GM08714 (cell line): ENCODE data around the gene SLC6A9.
A peak's percentile ranks its signal among the peaks of the same experiment; 100 is the strongest.

ENCODE experiments used
- H3K4me3 ChIP-seq: fragments of 200-500 bp; sonication (Bioruptor generic); 2 replicates; pipeline ENCODE4 v1.5.1; 2014; ENCODE audit warnings: mild to moderate bottlenecking, low read length, inconsistent platforms
- ZNF274 ChIP-seq: IDR thresholded peaks from 2 replicates; pipeline ENCODE4 v1.6.1; 2012; ENCODE audit warnings: mild to moderate bottlenecking, low read depth, low read length

The SLC6A9 gene

GRCh38 chr1:43982241-43982640, 49.0 kb downstream of the SLC6A9 start:
- H3K4me3 ChIP-seq: no peak overlapping the region
- TF ChIP-seq ZNF274: no peak

DNA sequence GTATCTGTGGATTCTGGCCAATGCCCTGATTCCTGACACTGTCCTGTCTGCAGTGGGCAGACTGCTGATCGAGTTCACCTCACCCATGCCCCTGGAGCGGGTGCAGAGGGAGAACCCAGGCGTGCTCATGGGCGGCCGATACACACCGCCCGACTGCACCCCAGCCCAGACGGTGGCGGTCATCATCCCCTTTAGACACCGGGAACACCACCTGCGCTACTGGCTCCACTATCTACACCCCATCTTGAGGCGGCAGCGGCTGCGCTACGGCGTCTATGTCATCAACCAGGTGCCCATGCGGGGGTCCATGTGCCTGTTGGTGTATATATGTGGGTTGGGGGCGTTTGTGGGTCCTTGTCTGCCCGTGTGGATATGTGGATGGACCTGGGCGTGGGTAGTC, 49.6 kb downstream of the SLC6A9 start:
- H3K4me3 ChIP-seq: no peak overlapping the region
- no peak for TF ChIP-seq ZNF274

DNA sequence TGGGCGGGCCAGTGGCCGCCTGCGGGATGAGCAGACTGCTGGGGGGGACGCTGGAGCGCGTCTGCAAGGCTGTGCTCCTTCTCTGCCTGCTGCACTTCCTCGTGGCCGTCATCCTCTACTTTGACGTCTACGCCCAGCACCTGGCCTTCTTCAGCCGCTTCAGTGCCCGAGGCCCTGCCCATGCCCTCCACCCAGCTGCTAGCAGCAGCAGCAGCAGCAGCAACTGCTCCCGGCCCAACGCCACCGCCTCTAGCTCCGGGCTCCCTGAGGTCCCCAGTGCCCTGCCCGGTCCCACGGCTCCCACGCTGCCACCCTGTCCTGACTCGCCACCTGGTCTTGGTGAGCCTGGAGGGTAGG, 50.1 kb downstream of the SLC6A9 start:
- no peak for TF ChIP-seq ZNF274
- H3K4me3 ChIP-seq: no peak overlapping the region; the same call in 1 of the 2 replicates

GRCh38 chr1:43980255-43981134, 50.8 kb downstream of the SLC6A9 start:
- H3K4me3 ChIP-seq: peak overlapping the region; percentile 62; the same call in 1 of the 2 replicates
- TF ChIP-seq ZNF274: no peak

DNA sequence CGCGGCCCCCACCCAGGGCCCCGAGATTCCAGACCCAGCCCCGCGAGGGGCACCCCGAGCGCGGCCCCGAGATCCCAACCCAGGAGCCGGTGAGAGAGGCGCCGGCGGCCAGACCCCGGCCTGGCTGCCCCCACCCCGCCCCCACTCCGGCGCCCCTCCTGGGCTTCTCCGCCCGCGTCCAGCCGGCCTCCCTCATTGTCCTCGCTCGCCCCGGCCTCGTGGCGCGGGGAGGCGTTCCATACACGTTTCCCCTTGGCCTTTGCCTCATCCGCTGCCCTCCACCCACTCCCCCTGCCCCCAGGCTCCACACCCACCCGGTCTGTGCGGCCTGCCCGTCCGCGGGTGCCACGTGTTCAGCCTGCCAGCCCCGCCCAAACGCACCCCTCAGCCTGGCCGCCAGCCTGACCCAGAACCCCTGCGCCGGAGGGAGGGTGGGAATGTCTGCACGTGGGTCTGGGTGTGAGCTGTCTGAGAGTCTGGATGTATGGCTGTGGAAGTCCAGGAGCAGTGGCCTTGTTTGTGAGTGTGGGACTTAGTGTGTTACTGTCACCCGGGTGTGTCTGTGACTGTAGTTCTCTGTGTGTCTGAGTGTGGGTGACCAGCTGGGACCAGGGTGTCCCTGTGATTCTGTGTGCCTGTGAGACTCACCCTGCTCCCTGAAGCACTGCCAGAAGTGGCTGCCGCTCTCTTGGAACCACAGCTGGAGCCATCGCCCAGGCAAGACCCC, 51.6 kb downstream of the SLC6A9 start:
- TF ChIP-seq ZNF274: no peak
- H3K4me3 ChIP-seq: peak overlapping the region; percentile 62

- peak overlapping the region; percentile 62 for H3K4me3 ChIP-seq
- no peak for TF ChIP-seq ZNF274
Observed at GRCh38 chr1:43979261-43979527, 52.1 kb downstream of the SLC6A9 start.

DNA sequence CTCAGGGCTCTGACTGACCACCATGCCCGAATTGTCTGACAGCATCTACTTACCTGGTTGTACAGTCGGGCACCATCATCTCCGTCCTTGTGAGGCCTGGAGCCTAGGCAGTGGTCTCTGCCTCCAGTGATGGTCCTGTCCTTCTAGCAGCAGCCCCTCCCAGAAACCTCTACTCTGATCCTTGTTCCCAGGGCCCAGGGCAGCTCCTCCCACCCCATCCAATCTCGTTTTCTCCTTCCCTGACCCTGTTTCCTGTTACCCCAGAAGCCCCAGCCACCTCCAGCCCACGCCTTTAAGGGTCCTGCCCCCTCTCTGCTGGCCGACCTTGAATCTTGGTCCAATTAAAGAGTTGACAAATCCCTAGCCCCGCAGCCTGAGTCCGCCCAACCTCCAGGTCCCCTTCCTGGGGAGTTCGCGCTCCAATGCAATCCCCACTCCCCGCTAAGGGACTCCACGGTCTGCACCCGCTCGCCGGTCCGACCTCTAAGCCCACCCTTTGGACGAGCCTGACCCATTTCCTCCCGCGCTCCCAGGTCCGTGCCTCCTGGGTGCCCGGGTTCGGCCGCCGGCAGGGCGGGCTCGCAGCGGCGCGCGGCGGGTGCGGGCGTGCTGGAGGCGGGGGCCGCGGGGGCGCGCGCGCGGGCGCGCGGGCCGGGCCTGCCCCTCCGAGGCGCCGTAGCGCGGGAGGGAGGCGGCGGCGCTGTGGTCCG, 52.6 kb downstream of the SLC6A9 start, which contains the start of gene B4GALT2:
Gene B4GALT2, plus strand, starts transcription at position 660 of the 710 bp plus-strand sequence. CDS start 1,951 bp downstream, outside the sequence.
- H3K4me3 ChIP-seq: peak within 1 kb of the TSS; percentile 74
- TF ChIP-seq ZNF274: no peak

DNA sequence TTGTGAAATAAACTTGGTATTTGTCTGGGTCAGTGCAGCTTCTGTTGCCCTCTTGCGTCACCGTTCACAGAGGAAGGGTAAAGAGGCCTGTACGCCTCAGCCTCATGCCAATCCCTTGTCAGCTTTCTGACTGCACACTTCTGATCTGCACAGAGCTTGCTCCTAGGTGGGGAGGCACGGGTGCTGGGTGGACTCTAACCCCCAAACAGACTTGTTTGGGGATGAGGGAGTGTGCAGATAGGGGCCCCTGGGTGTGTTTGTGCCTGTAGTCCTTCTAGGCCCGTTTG, 53.1 kb downstream of the SLC6A9 start:
- TF ChIP-seq ZNF274: no peak
- H3K4me3 ChIP-seq: no peak overlapping the region

DNA sequence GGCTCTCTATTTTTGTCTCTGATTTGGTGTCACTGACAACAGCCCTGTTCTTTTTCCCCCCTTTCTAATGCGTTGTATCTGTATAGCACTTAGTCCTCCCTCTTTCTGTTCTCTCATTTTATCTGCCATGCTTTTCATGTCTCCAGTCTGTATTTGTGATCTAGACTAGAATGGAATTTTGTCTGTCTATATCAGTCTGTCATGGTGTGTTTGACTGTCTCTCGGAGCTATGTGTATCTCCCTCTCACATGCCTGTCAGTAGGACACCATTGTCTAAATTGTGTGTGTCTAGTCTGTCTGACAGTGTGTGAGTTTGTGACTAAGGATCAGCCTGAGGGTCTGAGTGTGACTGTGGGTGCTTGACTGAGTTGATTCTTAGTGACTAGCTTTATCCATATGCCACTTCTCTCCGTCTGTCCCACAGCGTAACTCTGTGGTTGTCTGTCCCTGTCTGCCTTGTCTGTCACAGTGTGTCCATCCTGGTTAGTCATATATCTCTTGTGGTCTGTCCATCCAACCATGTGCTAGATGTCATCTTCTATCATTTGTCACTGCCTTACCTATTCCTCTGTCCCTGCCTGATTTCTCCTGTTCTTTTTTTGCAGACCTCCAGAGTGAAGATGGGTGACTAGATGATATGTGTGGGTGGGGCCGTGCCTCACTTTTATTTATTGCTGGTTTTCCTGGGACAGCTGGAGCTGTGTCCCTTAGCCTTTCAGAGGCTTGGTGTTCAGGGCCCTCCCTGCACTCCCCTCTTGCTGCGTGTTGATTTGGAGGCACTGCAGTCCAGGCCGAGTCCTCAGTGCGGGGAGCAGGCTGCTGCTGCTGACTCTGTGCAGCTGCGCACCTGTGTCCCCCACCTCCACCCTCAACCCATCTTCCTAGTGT, 53.6 kb downstream of the SLC6A9 start:
- no peak for TF ChIP-seq ZNF274
- no peak overlapping the region for H3K4me3 ChIP-seq

DNA sequence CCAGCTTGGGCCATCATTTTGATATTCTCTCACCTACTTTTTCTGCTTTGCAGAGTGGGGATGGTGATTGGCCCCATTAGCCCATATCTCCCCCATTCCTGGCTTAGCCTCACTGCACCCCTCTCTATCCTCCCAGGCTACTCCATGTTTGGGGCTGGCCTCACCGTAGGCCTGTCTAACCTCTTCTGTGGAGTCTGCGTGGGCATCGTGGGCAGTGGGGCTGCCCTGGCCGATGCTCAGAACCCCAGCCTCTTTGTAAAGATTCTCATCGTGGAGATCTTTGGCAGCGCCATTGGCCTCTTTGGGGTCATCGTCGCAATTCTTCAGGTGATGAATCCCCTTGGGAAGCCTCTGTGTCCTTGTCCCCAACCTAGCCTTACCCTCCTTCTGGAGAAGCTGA, 54.4 kb downstream of the SLC6A9 start:
- no peak overlapping the region for H3K4me3 ChIP-seq
- TF ChIP-seq ZNF274: no peak

DNA sequence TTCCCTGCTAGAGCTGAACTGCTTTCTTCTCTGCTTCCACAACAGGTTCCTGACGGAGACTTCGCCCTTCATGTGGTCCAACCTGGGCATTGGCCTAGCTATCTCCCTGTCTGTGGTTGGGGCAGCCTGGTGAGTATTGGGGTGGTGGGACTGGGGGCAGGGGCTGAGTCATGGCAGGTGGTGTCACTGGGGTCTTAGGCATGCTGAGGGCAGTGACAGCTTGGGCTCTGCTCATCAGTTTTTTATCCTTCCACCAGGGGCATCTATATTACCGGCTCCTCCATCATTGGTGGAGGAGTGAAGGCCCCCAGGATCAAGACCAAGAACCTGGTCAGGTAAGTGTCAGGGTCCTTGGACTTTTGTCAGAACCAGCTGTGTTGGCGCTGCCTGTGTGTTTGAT, 55.2 kb downstream of the SLC6A9 start:
- TF ChIP-seq ZNF274: no peak
- peak overlapping the region; percentile 91; the same call in 1 of the 2 replicates for H3K4me3 ChIP-seq

DNA sequence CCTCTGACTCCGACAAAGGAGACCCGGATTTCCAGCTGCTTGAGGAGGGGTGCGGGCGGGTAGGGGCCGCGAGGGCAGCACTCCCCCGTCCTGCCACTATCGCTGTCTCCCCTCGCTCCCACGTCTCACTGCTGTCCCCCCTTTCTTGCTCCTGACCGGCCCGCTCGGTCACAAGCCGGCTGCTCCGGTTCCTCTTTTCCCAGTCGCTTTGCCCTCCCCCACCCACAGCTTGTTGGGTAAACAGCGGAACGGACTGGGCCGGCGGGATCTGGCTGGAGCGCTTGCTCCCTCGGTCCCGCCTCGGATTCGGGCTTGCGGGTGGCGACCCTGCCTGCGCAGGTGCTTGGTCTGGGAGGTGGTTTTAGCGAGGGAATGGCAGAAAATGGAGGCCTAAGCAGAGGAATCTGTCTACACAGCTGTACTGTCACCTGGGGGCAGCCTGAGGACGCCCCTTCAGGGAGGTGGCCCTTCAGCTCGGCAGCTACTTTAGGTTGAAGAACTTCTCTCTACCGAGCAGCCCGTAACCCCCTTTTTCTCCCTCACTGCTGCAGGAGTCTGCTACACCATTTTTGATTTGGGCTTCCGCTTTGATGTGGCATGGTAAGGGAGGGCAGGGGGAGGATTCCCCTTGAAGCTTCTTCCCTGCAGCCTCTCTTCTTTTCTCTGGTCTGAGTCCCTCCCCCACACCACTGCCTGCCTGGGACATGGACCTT, 55.9 kb downstream of the SLC6A9 start:
- H3K4me3 ChIP-seq: peak overlapping the region; percentile 91
- TF ChIP-seq ZNF274: no peak
